Pancreas (tissue), 10 donors: Measurements from ENCODE around the gene SYPL2. TPM values are rescaled to one million over a fixed set of nuclear protein-coding genes. Genes with fewer than 3 reads are reported as not detected.
"Not testable (repeated sequence)": the region's sequence is repeated elsewhere in the genome, so short reads cannot be mapped to it uniquely, and the experiment has no call there.

Experiments
- ATAC-seq, 4 donors: fragments of 200-7000 bp; cut with Tn5 transposase; one replicate each; pipeline versions ENCODE4 v1.8.0 to v1.9.1; 2020; ENCODE audit warnings: mild to moderate bottlenecking in 4 of 4, moderate library complexity in 4 of 4
- DNase-seq, 6 donors: peaks; one replicate each; pipeline ENCODE4 v3.0.0-alpha.2; 2020
- FAIRE-seq: peaks from 2 replicates; lab custom pipeline; 2012; peaks lifted over from hg19 to GRCh38; lab: Jason Lieb, UNC
- H3K27ac ChIP-seq, 4 donors: fragments of 200-600 bp; sonication (generic); 1 replicate in 3 of 4; 2 replicates in 1 of 4; pipeline versions ENCODE4 v1.5.0 to v1.8.0; 2020
- H3K27me3 ChIP-seq, 4 donors: fragments of 200-600 bp; one replicate each; pipeline ENCODE4 v1.8.0; 2021
- H3K36me3 ChIP-seq, 3 donors: fragments of 200-600 bp; sonication (generic) in 1 of 3; one replicate each; pipeline versions ENCODE4 v1.5.0 to v1.8.0; 2020 to 2021
- H3K4me1 ChIP-seq, 3 donors: fragments of 200-600 bp; one replicate each; pipeline ENCODE4 v1.8.0; 2021
- H3K4me3 ChIP-seq, 4 donors: fragments of 200-600 bp; sonication (generic) in 2 of 4; one replicate each; pipeline versions ENCODE4 v1.5.0 to v1.8.0; 2020 to 2021
- H3K9me3 ChIP-seq, 4 donors: fragments of 200-600 bp; one replicate each; pipeline ENCODE4 v1.8.0; 2021
- WGBS, 2 donors: extraction: QIAGEN DNeasy Blood & Tissue Kit; methylation state at CpG; one replicate each; pipeline ENCODE4 v1.1.7; 2013; 5-methylcytosine and 5-hydroxymethylcytosine counted together
- intact Hi-C, 3 donors: fragments of 100-400 bp; cut with DNase I; formaldehyde crosslinking; loops; one replicate each; pipeline versions ENCODE4 v1.11.1 to v1.14.2; 2022
- polyA plus RNA-seq, 2 donors: library from polyadenylated mRNA; stranded (reverse); fragments of 200-250 nt; gene quantifications; one replicate each; pipeline ENCODE4 v1.2.3, GENCODE V29; 2013
- total RNA-seq, 6 donors: library from RNA; stranded (reverse); fragmentation: NEBNext Ultra II Directional in 4 of 6; extraction: Animal tissue kit (Norgen Biotek cat#: 25700) in 4 of 6; gene quantifications; one replicate each; pipeline versions ENCODE4 v1.2.1 to v1.2.4, GENCODE V29; 2021 to 2023
- TF ChIP-seq, protein P1 (sequence below), 4 donors: fragments of 200-600 bp; sonication (generic) in 3 of 4; IDR thresholded peaks; one replicate each; pipeline versions ENCODE4 v1.5.0 to v1.8.0; 2021; ENCODE audit warnings: antibody characterized with exemption in 4 of 4
- donor health status: healthy with polysubstance abuse.
- donor health status: DM: no; HTN: no; CAD: no; lungs with moderate emphysema.
- donor health status: DM: no; HTN: no; CAD: no.
- donor health status: control.
- donor health status: control.
- donor health status: Bipolar disorder and iron deficiency.
- donor health status: DM: yes; HTN: yes; CAD: no.
- donor health status: DM: no; HTN: no; CAD: no.
- donor health status: DM: no; HTN: no; CAD: no.
- donor health status: DM: yes; HTN: yes; CAD: no.

SYPL2 gene
- total and polyA plus RNA-seq, 8 donors: 1.5 to 3.7 (median 2.5) TPM

DNA sequence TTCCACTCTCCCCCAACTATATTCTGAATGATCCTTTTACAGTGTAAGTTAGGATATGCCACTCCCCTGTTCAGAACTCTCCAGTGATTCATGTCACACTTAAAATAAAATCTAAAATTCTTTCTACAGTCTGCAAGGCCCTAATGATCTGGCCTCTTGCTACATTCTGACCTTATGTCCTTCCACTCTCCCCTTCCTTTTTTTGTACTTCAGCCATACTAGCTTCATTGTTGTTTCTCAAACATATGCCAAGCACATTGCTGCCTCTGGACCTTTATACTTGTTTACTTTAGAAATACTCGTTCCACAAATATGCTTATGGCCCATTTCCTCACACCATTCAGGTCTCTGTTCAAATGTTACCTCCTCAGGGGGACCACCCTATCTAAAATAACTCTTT, 25.3 kb upstream of the SYPL2 start:
- FAIRE-seq (no peak), ATAC-seq (no peak), DNase-seq (no peak)
- TF ChIP-seq, protein P1, sequence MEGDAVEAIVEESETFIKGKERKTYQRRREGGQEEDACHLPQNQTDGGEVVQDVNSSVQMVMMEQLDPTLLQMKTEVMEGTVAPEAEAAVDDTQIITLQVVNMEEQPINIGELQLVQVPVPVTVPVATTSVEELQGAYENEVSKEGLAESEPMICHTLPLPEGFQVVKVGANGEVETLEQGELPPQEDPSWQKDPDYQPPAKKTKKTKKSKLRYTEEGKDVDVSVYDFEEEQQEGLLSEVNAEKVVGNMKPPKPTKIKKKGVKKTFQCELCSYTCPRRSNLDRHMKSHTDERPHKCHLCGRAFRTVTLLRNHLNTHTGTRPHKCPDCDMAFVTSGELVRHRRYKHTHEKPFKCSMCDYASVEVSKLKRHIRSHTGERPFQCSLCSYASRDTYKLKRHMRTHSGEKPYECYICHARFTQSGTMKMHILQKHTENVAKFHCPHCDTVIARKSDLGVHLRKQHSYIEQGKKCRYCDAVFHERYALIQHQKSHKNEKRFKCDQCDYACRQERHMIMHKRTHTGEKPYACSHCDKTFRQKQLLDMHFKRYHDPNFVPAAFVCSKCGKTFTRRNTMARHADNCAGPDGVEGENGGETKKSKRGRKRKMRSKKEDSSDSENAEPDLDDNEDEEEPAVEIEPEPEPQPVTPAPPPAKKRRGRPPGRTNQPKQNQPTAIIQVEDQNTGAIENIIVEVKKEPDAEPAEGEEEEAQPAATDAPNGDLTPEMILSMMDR (IDR thresholded peaks at IDR 0.05): no peak
- Histone ChIP-seq H3K9me3 (no peaks in the 10 kb centered on the region), H3K27me3 (no peaks in the 10 kb centered on the region), H3K36me3 (no peaks in the 10 kb centered on the region), H3K27ac (no peak overlapping the region), H3K4me1 (no peaks in the 10 kb centered on the region), H3K4me3 (no peak overlapping the region)
- intact Hi-C loops: no loop called here
- WGBS, 2 donors: 4 to 24% methylated on average over 1 of the region's 1 CpG

DNA sequence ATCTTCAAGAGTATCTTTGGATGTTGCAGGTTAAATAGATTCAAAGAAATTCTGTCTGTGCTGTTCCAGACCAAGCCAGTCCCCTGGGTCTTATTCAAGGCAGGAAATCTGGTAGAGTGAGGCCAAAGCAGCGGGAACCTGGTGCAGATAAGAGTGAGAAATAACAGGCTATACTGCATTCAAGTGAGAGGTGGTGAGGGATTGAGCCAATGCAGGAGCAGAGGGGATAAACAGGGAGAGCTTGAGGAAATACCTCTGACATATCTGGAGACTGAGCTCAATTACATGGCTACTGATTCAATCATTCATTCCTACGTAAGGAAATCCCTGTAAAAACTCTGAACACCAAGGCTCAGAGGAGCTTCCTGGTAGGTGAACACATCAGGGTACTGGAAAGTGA, 22.9 kb upstream of the SYPL2 start:
- TF ChIP-seq, protein P1 (IDR thresholded peaks at IDR 0.05): no peak
- no peak for DNase-seq
- no peak for ATAC-seq
- Histone ChIP-seq H3K4me3 (no peak overlapping the region), H3K4me1 (no peaks in the 10 kb centered on the region), H3K9me3 (no peaks in the 10 kb centered on the region), H3K27ac (no peak overlapping the region), H3K36me3 (no peaks in the 10 kb centered on the region), H3K27me3 (no peaks in the 10 kb centered on the region)
- intact Hi-C loops: no loop called here
- FAIRE-seq: no peak
- WGBS, 2 donors: 65 to 86% methylated on average over 2 of the region's 2 CpGs

DNA sequence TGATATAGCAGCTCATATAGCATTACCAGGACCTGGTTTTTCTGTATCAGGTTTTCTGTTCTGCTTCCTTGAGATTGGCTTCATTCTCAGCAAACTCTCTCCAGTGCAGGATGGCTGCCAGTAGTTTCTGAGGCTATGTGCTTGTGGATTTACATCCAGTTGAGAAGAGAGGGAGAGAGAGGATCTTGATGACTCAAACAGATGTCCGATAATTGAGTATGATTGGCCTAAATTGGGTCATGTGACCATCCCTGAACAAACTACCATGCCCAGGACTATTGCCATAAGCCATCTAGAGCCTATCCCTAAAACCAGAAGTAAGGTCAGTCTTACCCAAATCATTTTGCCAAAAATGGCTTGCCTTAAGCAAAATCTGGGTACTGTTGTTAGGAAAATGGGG, 22.0 kb upstream of the SYPL2 start:
- Histone ChIP-seq H3K9me3 (no peaks in the 10 kb centered on the region), H3K27ac (no peak overlapping the region), H3K4me3 (no peak overlapping the region), H3K4me1 (no peaks in the 10 kb centered on the region), H3K27me3 (no peaks in the 10 kb centered on the region), H3K36me3 (no peaks in the 10 kb centered on the region)
- FAIRE-seq (no peak), ATAC-seq (no peak), DNase-seq (no peak)
- WGBS, 2 donors: 81 to 86% methylated on average over 1 of the region's 1 CpG
- intact Hi-C loops: no loop called here
- TF ChIP-seq, protein P1 (IDR thresholded peaks at IDR 0.05): no peak

DNA sequence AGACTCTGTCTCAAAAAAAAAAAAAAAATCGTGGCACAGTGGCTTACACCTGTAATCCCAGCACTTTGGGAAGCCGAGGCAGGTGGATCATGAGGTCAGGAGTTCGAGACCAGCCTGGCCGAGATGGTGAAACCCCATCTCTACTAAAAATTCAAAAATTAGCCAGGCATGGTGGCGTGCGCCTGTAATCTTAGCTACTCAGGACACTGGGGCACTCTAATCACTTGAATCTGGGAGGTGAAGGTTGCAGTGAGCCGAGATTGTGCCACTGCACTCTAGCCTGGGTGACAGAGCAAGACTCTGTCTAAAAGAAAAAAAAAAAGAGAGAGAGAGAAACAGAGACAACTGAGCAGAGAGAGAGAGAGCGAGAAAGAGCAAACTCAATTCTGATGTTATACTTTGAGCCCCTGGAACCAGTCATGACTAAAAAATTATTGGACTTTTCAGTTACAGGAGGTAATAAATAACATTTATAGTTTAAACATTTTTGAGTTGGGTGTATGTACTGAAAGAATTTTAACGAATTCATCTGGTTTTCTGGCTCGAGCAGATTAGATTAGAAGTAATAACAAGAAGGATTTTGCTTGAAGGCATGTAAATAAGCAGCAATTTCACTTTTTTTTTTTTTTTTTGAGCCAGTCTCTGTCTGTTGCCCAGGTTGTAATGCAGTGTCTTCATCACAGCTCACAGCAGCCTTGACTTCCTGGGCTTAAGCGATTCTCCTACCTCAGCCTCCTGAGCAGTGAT, 20.2 kb upstream of the SYPL2 start:
- H3K4me3 ChIP-seq, FAIRE-seq, H3K36me3 ChIP-seq, H3K4me1 ChIP-seq, H3K9me3 ChIP-seq, ATAC-seq, H3K27ac ChIP-seq, H3K27me3 ChIP-seq, DNase-seq, intact Hi-C loops: not testable (repeated sequence)
- 54 to 62% methylated on average over 11 of the region's 11 CpGs for WGBS, 2 donors

DNA sequence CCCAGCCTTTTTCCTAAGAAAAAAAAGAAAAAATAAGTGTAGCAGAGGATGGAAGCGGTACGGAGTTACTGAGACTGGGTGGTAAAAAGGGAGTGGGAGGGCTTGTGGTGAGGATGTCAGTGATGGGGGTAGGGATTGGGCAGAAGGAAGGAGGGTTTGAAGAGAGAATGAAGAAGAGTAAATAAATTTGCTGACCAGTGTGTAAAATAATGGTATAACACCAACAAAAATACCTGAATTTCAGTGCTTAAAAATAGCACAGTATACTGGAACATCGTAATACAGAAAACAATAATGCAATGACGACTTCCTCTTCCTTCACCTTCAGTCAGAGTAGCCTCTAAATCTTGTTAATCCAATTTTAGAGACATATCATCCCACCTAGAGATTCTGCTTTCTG, 18.8 kb upstream of the SYPL2 start:
- no peak for FAIRE-seq
- no peak overlapping the region for H3K27ac ChIP-seq
- 72 to 82% methylated on average over 4 of the region's 4 CpGs for WGBS, 2 donors
- no peak overlapping the region for H3K4me3 ChIP-seq
- ATAC-seq: no peak
- no peaks in the 10 kb centered on the region for H3K4me1 ChIP-seq
- intact Hi-C loops: no loop called here
- TF ChIP-seq, protein P1 (IDR thresholded peaks at IDR 0.05): no peak
- no peaks in the 10 kb centered on the region for H3K9me3 ChIP-seq
- no peak for DNase-seq
- H3K36me3 ChIP-seq: no peaks in the 10 kb centered on the region
- peaks cover 0 to 3% (median 0%) of the 10 kb centered on the region in 4 donors for H3K27me3 ChIP-seq
